Measurements from ENCODE around the gene ADPRHL1.

- TF ChIP-seq YY1 (IDR thresholded peaks at IDR 0.05; ENCODE audit: insufficient read depth, insufficient read length), result no peak
- no peak for TF ChIP-seq ZNF274 (IDR thresholded peaks at IDR 0.05; ENCODE audit: low read depth, low read length)
- no peak for TF ChIP-seq SUZ12 (IDR thresholded peaks at IDR 0.05; ENCODE audit: extremely low read depth, insufficient read depth, insufficient read length)
Observed at GRCh38 chr13:113477724-113478123, 24.4 kb upstream of the ADPRHL1 start.
